Measurements from ENCODE around the gene IL12B. TPM values are rescaled to one million over a fixed set of nuclear protein-coding genes. Genes with fewer than 3 reads are reported as not detected.

The IL12B gene
- total RNA-seq, 2 donors from 2014 or later: not detected

DNA sequence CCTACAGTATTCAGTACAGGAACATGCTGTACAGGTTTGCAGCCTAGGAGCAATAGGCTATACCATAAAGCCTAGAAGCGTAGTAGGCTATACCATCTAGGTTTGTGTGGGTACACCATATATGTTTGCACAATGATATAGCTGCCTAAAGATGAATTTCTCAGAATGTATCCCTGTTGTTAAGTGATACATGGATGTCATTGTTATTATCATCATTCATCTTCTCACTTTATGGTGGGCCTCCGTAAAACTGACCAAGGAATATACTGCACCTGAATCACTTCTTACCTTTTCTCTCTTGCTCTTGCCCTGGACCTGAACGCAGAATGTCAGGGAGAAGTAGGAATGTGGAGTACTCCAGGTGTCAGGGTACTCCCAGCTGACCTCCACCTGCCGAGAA, 11.8 kb downstream of the IL12B start:
- TF ChIP-seq, protein P1, sequence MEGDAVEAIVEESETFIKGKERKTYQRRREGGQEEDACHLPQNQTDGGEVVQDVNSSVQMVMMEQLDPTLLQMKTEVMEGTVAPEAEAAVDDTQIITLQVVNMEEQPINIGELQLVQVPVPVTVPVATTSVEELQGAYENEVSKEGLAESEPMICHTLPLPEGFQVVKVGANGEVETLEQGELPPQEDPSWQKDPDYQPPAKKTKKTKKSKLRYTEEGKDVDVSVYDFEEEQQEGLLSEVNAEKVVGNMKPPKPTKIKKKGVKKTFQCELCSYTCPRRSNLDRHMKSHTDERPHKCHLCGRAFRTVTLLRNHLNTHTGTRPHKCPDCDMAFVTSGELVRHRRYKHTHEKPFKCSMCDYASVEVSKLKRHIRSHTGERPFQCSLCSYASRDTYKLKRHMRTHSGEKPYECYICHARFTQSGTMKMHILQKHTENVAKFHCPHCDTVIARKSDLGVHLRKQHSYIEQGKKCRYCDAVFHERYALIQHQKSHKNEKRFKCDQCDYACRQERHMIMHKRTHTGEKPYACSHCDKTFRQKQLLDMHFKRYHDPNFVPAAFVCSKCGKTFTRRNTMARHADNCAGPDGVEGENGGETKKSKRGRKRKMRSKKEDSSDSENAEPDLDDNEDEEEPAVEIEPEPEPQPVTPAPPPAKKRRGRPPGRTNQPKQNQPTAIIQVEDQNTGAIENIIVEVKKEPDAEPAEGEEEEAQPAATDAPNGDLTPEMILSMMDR (IDR thresholded peaks at IDR 0.05): no peak
- no peaks in the 10 kb centered on the region for H3K9me3 ChIP-seq
- H3K4me1 ChIP-seq: no peaks in the 10 kb centered on the region
- DNase-seq: no peak
- intact Hi-C loops (cut with DNase I): no loop called here
- no peaks in the 10 kb centered on the region for H3K36me3 ChIP-seq
- no peak overlapping the region for H3K4me3 ChIP-seq
- no peak overlapping the region for H3K9ac ChIP-seq (ENCODE audit: low read depth in 2 of 2, low read length in 2 of 2)
- H3K27ac ChIP-seq: no peak overlapping the region
- H3K27me3 ChIP-seq: no peaks in the 10 kb centered on the region

- TF ChIP-seq, protein P1 (IDR thresholded peaks at IDR 0.05): no peak
These were observed 12.4 kb downstream of the IL12B start for GRCh38 chr5:159317849-159318248.

DNA sequence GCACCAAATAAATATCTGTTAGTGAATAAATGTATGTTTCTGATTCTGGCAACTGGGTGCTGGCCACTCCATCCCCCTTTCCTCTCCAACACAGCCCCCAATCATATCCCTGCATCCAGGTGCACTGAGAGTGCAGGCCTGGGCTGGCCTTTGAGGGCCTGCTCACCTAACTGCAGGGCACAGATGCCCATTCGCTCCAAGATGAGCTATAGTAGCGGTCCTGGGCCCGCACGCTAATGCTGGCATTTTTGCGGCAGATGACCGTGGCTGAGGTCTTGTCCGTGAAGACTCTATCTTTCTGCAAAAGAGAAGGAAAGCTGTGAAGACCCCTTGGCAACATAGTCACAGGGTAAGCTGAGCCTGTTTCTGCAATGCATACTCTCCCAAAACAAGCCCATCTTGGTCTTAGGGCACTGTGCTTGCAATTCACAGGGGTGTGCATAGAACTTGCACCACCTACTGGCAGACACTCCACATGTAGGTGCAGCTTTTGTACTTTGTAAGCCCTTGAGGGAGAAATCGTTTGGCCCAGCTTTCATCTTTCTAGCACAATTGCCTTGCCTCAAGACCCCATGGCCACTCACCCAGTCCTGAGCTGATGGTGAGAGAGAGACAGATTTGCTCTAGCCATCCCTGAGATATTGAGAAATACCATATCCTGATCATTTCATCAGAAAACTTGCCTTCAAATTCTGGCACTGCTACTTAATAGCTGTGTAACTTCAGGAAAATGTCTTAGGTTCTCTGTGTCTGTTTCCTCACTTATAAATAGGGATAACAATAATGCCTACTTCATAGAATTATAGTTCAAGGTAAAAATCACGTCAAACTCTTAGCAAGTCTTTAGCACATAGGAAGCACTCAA, 13.5 kb downstream of the IL12B start:
- Histone ChIP-seq H3K27me3 (no peaks in the 10 kb centered on the region), H3K9me3 (no peaks in the 10 kb centered on the region), H3K4me3 (no peak overlapping the region), H3K36me3 (no peaks in the 10 kb centered on the region), H3K9ac (ENCODE audit: low read depth in 2 of 2, low read length in 2 of 2) (no peak overlapping the region), H3K4me1 (no peaks in the 10 kb centered on the region), H3K27ac (no peak overlapping the region)
- intact Hi-C loops (cut with DNase I): loop anchor here (1.0 kb wide), 1 partner anchor 161 kb away; no protein-coding TSS in a partner anchor
- TF ChIP-seq, protein P1 (IDR thresholded peaks at IDR 0.05): peak; percentile 59
- DNase-seq: peak; percentile 30

More at GRCh38 chr5:159317849-159318248, 12.4 kb downstream of the IL12B start:
- Histone ChIP-seq H3K27ac (no peak overlapping the region), H3K4me1 (no peaks in the 10 kb centered on the region), H3K9ac (ENCODE audit: low read depth in 2 of 2, low read length in 2 of 2) (no peak overlapping the region), H3K9me3 (no peaks in the 10 kb centered on the region), H3K4me3 (no peak overlapping the region), H3K27me3 (no peaks in the 10 kb centered on the region), H3K36me3 (no peaks in the 10 kb centered on the region)
- intact Hi-C loops (cut with DNase I): no loop called here
- DNase-seq: no peak

DNA sequence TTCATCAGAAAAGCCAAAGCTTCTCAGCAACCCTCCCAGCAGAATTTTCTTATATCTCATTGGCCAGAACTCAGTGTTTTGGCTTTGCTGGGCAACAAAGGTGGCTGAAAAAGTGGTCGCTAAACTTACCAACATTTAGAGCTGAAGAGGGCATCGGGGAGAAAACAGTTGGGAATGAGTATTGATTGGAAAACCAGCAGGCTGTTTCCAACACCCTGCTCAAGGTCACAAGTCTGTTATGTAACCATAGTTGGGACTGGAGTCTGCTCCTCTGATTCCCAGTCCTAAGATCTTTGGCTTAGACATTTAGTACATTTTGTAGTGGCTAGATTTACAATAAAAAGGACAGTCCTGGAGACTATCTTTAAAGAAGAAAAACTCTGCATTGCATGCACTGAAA, 17.1 kb downstream of the IL12B start:
- H3K9me3 ChIP-seq: no peaks in the 10 kb centered on the region
- intact Hi-C loops (cut with DNase I): no loop called here
- DNase-seq: no peak

GRCh38 chr5:159311063-159311462, 19.2 kb downstream of the IL12B start:
- intact Hi-C loops (cut with DNase I): no loop called here
- no peak for DNase-seq

More for the DNA sequence above, 17.1 kb downstream of the IL12B start:
- TF ChIP-seq, protein P1 (IDR thresholded peaks at IDR 0.05): no peak
- Histone ChIP-seq H3K27ac (no peak overlapping the region), H3K4me1 (no peaks in the 10 kb centered on the region), H3K4me3 (no peak overlapping the region), H3K27me3 (no peaks in the 10 kb centered on the region), H3K9ac (ENCODE audit: low read depth in 2 of 2, low read length in 2 of 2) (no peak overlapping the region), H3K36me3 (no peaks in the 10 kb centered on the region)

More at GRCh38 chr5:159311063-159311462, 19.2 kb downstream of the IL12B start:
- Histone ChIP-seq H3K9ac (ENCODE audit: low read depth in 2 of 2, low read length in 2 of 2) (peak overlapping the region in 1 of 2 donors; percentile 34), H3K27ac (no peak overlapping the region), H3K4me1 (no peaks in the 10 kb centered on the region), H3K9me3 (no peaks in the 10 kb centered on the region), H3K4me3 (no peak overlapping the region), H3K36me3 (no peaks in the 10 kb centered on the region), H3K27me3 (no peaks in the 10 kb centered on the region)
- TF ChIP-seq, protein P1 (IDR thresholded peaks at IDR 0.05): no peak
